ENCODE results near the gene USP48. TPM values are rescaled to one million over a fixed set of nuclear protein-coding genes. Genes with fewer than 3 reads are reported as not detected.

Gene USP48
- total and polyA plus RNA-seq, 2 of the 8 experiments (the other 6 are each of a cell fraction or from before 2014, with no cell fraction given): 12.8 to 83.5 TPM

DNA sequence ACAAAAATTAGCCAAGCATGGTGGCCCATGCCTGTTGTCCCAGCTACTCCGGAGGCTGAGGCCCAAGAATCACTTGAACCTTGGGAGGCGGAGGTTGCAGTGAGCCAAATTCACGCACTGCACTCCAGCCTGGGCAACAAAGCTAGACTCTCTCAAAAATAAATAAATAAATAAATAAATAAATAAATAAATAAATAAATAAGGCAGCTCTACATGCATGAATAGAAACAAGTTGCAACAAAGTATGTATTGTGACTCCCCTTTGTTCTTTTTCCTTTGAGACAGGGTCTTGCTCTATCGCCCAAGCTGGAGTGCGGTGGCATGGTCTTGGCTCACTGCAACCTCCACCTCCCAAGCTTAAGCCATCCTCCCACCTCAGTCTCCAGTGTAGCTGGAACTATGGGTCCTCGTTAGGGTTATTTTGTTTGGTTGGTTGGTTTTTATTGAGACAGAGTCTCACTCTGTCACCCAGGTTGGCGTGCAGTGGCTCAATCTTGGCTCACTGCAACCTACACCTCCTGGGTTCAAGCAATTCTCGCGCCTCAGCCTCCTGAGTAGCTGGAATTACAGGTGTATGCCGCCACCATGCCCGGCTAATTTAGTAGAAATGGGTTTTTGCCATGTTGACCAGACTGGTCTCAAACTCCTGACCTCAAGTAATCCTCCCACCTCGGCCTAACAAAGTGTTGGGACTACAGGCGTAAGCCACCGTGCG lies 8.0 kb downstream of the USP48 start:
- H2AFZ ChIP-seq (ENCODE audit: low read length): no peak overlapping the region
- H4K20me1 ChIP-seq (replicated peaks in 1 of 2; ENCODE audit: control insufficient read depth in 1 of 2, insufficient read depth in 2 of 2, low read length in 2 of 2): peaks cover 3 to 8% of the 10 kb centered on the region in 2 experiments
- H3K79me2 ChIP-seq (ENCODE audit: control insufficient read depth in 1 of 2, insufficient read depth in 2 of 2, low read length in 2 of 2): peaks cover 46 to 96% of the 10 kb centered on the region in 2 experiments
- POLR2A ChIA-PET (ENCODE audit: partially characterized antibody): interaction anchor here (0.7 to 1.7 kb wide), 4 partner anchors 7 to 97 kb away, joined by 3 to 6 read pairs (median 4); partner anchors contain the start of gene USP48
- no peak overlapping the region for H4K8ac ChIP-seq (ENCODE audit: extremely low read depth, insufficient read depth, low read length)
- CTCF ChIA-PET (ENCODE audit: partially characterized antibody): interaction anchor here (1.3 kb wide), 1 partner anchor 10 kb away, joined by 3 read pairs; no protein-coding TSS in a partner anchor
- H4K91ac ChIP-seq (replicated peaks; ENCODE audit: insufficient read length, low read length): no peak overlapping the region
- no peak overlapping the region for H2BK20ac ChIP-seq (ENCODE audit: low read length)
- H4K5ac ChIP-seq (ENCODE audit: insufficient read length, low read depth, low read length): no peak overlapping the region
- H2AK5ac ChIP-seq (ENCODE audit: low read depth, low read length): no peak overlapping the region
- no peak for FAIRE-seq
- H3K4me1 ChIP-seq (replicated peaks in 1 of 4; ENCODE audit: control insufficient read depth in 3 of 4, insufficient read depth in 4 of 4, low read length in 3 of 4): no peaks in the 10 kb centered on the region
- no peak overlapping the region for H3K9ac ChIP-seq (replicated peaks in 1 of 4; ENCODE audit: extremely low read depth in 1 of 4, low read depth in 3 of 4, low read length in 3 of 4)
- no peak overlapping the region for H3K4me2 ChIP-seq (ENCODE audit: insufficient read depth in 1 of 2, low read depth in 2 of 2, low read length in 2 of 2)
- no peak for DNase-seq (ENCODE audit: low read depth in 1 of 2, low spot score in 2 of 2)
- no peak overlapping the region for H2BK15ac ChIP-seq (ENCODE audit: low read length)
- H3K4me3 ChIP-seq (ENCODE audit: extremely low read depth in 1 of 4, insufficient read depth in 2 of 4, low read depth in 3 of 4, low read length in 4 of 4): no peak overlapping the region
- H3K23me2 ChIP-seq (ENCODE audit: low read depth, low read length): no peaks in the 10 kb centered on the region
- no peaks in the 10 kb centered on the region for H3K27me3 ChIP-seq (replicated peaks in 1 of 4; ENCODE audit: control insufficient read depth in 3 of 4, extremely low read depth in 1 of 4, insufficient read depth in 3 of 4, low read length in 3 of 4)
- no peak overlapping the region for H2BK12ac ChIP-seq (ENCODE audit: low read depth, low read length)
- no peak overlapping the region for H3K18ac ChIP-seq (ENCODE audit: extremely low read depth, low read length)
- 94% methylated on average over 15 of the region's 15 CpGs; no CpG with 5 or more reads in 1 of the 2 experiments for WGBS, 2 experiments (ENCODE audit: extremely low coverage in 1 of 2, insufficient coverage in 1 of 2, insufficient read length in 1 of 2, insufficient replicate concordance in 2 of 2, low coverage in 1 of 2, low lambda C conversion rate in 2 of 2, missing lambda C conversion rate in 1 of 2)
- no peak overlapping the region for H3K23ac ChIP-seq (ENCODE audit: insufficient read length)
- H2BK120ac ChIP-seq (replicated peaks; ENCODE audit: low read depth, low read length): no peak overlapping the region
- no peak overlapping the region for H3K4ac ChIP-seq (replicated peaks; ENCODE audit: insufficient read length, low read depth, low read length)
- H3K27ac ChIP-seq (ENCODE audit: low read depth, low read length): no peak overlapping the region
- no peak overlapping the region for H2BK5ac ChIP-seq (ENCODE audit: low read depth, low read length)
- H3K14ac ChIP-seq (ENCODE audit: insufficient read length): no peak overlapping the region
- no peaks in the 10 kb centered on the region for H3K36me3 ChIP-seq (ENCODE audit: control insufficient read depth in 2 of 4, insufficient read depth in 4 of 4, low read length in 3 of 4)
- H3K79me1 ChIP-seq (ENCODE audit: low read depth, low read length): peaks cover 4% of the 10 kb centered on the region; the same call in 1 of the 2 replicates
- no peak overlapping the region for H3K56ac ChIP-seq (replicated peaks; ENCODE audit: insufficient read length, low read depth, low read length)
- 0 out of 4 replicates have a peak, but pooled peaks cover 0 to 2% of the 10 kb centered on the region in 2 experiments for H3K9me3 ChIP-seq (ENCODE audit: insufficient read depth in 2 of 2, low read depth in 1 of 2, low read length in 1 of 2)
- TF ChIP-seq GTF2F1 (IDR thresholded peaks at IDR 0.05; ENCODE audit: borderline replicate concordance, low read depth, low read length) (no peak), SIN3A (conservative IDR thresholded peaks at IDR 0.05 in 1 of 2, IDR thresholded peaks at IDR 0.05 in 1 of 2; ENCODE audit: low read depth in 1 of 2, low read length in 2 of 2) (no peak), GABPA (IDR thresholded peaks at IDR 0.05; ENCODE audit: borderline replicate concordance, insufficient read depth, low read length) (no peak), TAF1 (IDR thresholded peaks at IDR 0.05; ENCODE audit: low read depth, low read length) (no peak), RAD21 (IDR thresholded peaks at IDR 0.05 in 1 of 2, conservative IDR thresholded peaks at IDR 0.05 in 1 of 2; ENCODE audit: low read depth in 2 of 2, low read length in 2 of 2) (no peak), SRF (IDR thresholded peaks at IDR 0.05; ENCODE audit: low read depth, low read length) (no peak)
- TF ChIP-seq, protein P1, sequence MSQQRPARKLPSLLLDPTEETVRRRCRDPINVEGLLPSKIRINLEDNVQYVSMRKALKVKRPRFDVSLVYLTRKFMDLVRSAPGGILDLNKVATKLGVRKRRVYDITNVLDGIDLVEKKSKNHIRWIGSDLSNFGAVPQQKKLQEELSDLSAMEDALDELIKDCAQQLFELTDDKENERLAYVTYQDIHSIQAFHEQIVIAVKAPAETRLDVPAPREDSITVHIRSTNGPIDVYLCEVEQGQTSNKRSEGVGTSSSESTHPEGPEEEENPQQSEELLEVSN (IDR thresholded peaks at IDR 0.05): no peak
- TF ChIP-seq, protein P2, sequence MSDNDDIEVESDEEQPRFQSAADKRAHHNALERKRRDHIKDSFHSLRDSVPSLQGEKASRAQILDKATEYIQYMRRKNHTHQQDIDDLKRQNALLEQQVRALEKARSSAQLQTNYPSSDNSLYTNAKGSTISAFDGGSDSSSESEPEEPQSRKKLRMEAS (IDR thresholded peaks at IDR 0.05): no peak
- TF ChIP-seq, protein P3, sequence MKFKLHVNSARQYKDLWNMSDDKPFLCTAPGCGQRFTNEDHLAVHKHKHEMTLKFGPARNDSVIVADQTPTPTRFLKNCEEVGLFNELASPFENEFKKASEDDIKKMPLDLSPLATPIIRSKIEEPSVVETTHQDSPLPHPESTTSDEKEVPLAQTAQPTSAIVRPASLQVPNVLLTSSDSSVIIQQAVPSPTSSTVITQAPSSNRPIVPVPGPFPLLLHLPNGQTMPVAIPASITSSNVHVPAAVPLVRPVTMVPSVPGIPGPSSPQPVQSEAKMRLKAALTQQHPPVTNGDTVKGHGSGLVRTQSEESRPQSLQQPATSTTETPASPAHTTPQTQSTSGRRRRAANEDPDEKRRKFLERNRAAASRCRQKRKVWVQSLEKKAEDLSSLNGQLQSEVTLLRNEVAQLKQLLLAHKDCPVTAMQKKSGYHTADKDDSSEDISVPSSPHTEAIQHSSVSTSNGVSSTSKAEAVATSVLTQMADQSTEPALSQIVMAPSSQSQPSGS (IDR thresholded peaks at IDR 0.05; ENCODE audit: low read length): no peak
